Endothelial cell of umbilical vein (primary cell): ENCODE results near the gene ASIP. TPM values are rescaled to one million over a fixed set of nuclear protein-coding genes. Genes with fewer than 3 reads are reported as not detected.
"Not testable (repeated sequence)": the region's sequence is repeated elsewhere in the genome, so short reads cannot be mapped to it uniquely, and the experiment has no call there.

Experiments
- BruUV-seq: library from RNA; stranded (reverse); fragments of 400-500 nt; replicated peaks from 2 replicates; lab custom pipeline; 2021; lab: Mats Ljungman, UMichigan
- CTCF ChIA-PET: fragments of 300-600, 350-600 bp; sonication (Branson Sonifier 250); formaldehyde crosslinking; loops from one replicate; lab custom pipeline; 2021; ENCODE audit warnings: antibody characterized with exemption, inconsistent platforms; lab: Charles Lee
- POLR2A ChIA-PET: fragments of 300-600, 350-600 bp; sonication (Branson Sonifier 250); formaldehyde crosslinking; loops from one replicate; lab custom pipeline; 2021; ENCODE audit warnings: antibody characterized with exemption, inconsistent platforms; lab: Charles Lee
- DNase-seq: peaks from one replicate; pipeline ENCODE4 v3.0.0-alpha.2; 2011; ENCODE audit warnings: low read depth, low spot score
- FAIRE-seq: peaks from 2 replicates; lab custom pipeline; 2011; peaks lifted over from hg19 to GRCh38; lab: Jason Lieb, UNC
- H2AFZ ChIP-seq: 2 replicates; pipeline ENCODE4 v1.6.0; 2012; ENCODE audit warnings: low read depth, low read length, control low read depth, inconsistent platforms
- H3K27ac ChIP-seq: 2 replicates; pipeline ENCODE4 v1.5.1; 2011; ENCODE audit warnings: low read depth, mild to moderate bottlenecking, control low read depth, low read length, moderate library complexity; ENCODE audit not compliant: insufficient read depth
- H3K27me3 ChIP-seq, 2 experiments: 2 replicates each; pipeline versions ENCODE4 v1.6.0 to v1.6.1; 2011; ENCODE audit warnings: low read length in 2 of 2, mixed read lengths in 1 of 2; ENCODE audit not compliant: control insufficient read depth in 2 of 2, insufficient read depth in 2 of 2
- H3K36me3 ChIP-seq, 2 experiments: 2 replicates in 1 of 2; 3 replicates in 1 of 2; pipeline ENCODE4 v1.5.1; 2011; ENCODE audit warnings: low read length in 2 of 2, mild to moderate bottlenecking in 1 of 2, moderate library complexity in 1 of 2; ENCODE audit not compliant: control insufficient read depth in 2 of 2, insufficient read depth in 2 of 2; ENCODE audit errors: extremely low read depth in 1 of 2
- H3K4me1 ChIP-seq: 3 replicates; pipeline ENCODE4 v1.5.1; 2011; ENCODE audit warnings: mild to moderate bottlenecking, low read length; ENCODE audit not compliant: control insufficient read depth, insufficient read depth; ENCODE audit errors: extremely low read depth
- H3K4me2 ChIP-seq: 2 replicates; pipeline ENCODE4 v1.6.1; 2011; ENCODE audit warnings: low read length, control low read depth, mixed read lengths; ENCODE audit not compliant: insufficient read depth
- H3K4me3 ChIP-seq, 3 experiments: fragments of 200-600 bp in 1 of 3; sonication (generic), shearing (Covaris generic) in 1 of 3; replicated peaks in 1 of 3; 2 replicates each; pipeline ENCODE4 v1.5.1; 2011 to 2016; ENCODE audit warnings: control low read depth in 3 of 3, low read length in 3 of 3, mild to moderate bottlenecking in 2 of 3, inconsistent platforms in 1 of 3, low read depth in 1 of 3, moderate library complexity in 1 of 3; ENCODE audit not compliant: insufficient read depth in 1 of 3
- H3K79me2 ChIP-seq: 2 replicates; pipeline ENCODE4 v1.6.0; 2012; ENCODE audit warnings: low read length, inconsistent platforms; ENCODE audit not compliant: control insufficient read depth, insufficient read depth
- H3K9ac ChIP-seq: replicated peaks from 2 replicates; pipeline ENCODE3; 2011; ENCODE audit warnings: low read length, control low read depth; ENCODE audit not compliant: insufficient read depth; ENCODE audit errors: extremely low read depth
- H3K9me1 ChIP-seq: replicated peaks from 3 replicates; pipeline ENCODE4 v1.6.0; 2011; ENCODE audit warnings: mild to moderate bottlenecking, low read length; ENCODE audit not compliant: control insufficient read depth, insufficient read depth; ENCODE audit errors: extremely low read depth
- H3K9me3 ChIP-seq: replicated peaks from 2 replicates; pipeline ENCODE4 v1.5.1; 2012; ENCODE audit warnings: low read length, inconsistent platforms; ENCODE audit not compliant: control insufficient read depth, insufficient read depth
- H4K20me1 ChIP-seq: replicated peaks from 2 replicates; pipeline ENCODE3; 2011; ENCODE audit warnings: mild to moderate bottlenecking, low read length; ENCODE audit not compliant: control insufficient read depth, insufficient read depth; ENCODE audit errors: extremely low read depth
- EZH2 ChIP-seq: IDR thresholded peaks from 2 replicates; pipeline ENCODE4 v1.6.1; 2012; ENCODE audit warnings: borderline replicate concordance, low read depth, mild to moderate bottlenecking, moderate library complexity, low read length, inconsistent platforms; ENCODE audit not compliant: severe bottlenecking
- FOS ChIP-seq: IDR thresholded peaks from 2 replicates; pipeline ENCODE4 v1.6.1; 2011; ENCODE audit warnings: mild to moderate bottlenecking, low read length, moderate library complexity, borderline replicate concordance; ENCODE audit not compliant: insufficient read depth
- JUN ChIP-seq: IDR thresholded peaks from 2 replicates; pipeline ENCODE4 v1.6.1; 2011; ENCODE audit warnings: borderline replicate concordance, low read depth; ENCODE audit not compliant: insufficient read length, insufficient read depth
- POLR2A ChIP-seq: IDR thresholded peaks from 2 replicates; pipeline ENCODE4 v1.6.1; 2012; ENCODE audit warnings: low read depth, mild to moderate bottlenecking, control low read depth, low read length
- dilution Hi-C: fragments of 300-500 bp; cut with MboI; formaldehyde crosslinking; loops from one replicate; pipeline ENCODE4 v1.15.0; 2019; ENCODE audit warnings: low sequenced_read_pairs; ENCODE audit not compliant: extremely low pct_ligation_motif_present
- intact Hi-C: fragments of 100-400 bp; cut with micrococcal nuclease; formaldehyde crosslinking; loops from one replicate; pipeline ENCODE4 v1.10.0; 2022
- polyA plus RNA-seq, 4 experiments: library from polyadenylated mRNA; depleted of rRNA in 3 of 4; stranded (reverse) in 3 of 4; unstranded in 1 of 4; fragments of >200 nt; gene quantifications; 2 replicates each; pipeline versions ENCODE4 v1.2.1 to v1.2.3, GENCODE V29; 2011 to 2012; ENCODE audit warnings: missing spikeins in 1 of 4
- total RNA-seq: library from RNA; stranded (reverse); gene quantifications from 2 replicates; pipeline ENCODE4 v1.2.3, GENCODE V29; 2021

The ASIP gene
- total and polyA plus RNA-seq, 2 donors (not counting 3 experiments of a cell fraction or from before 2014, with no cell fraction given): not detected

DNA sequence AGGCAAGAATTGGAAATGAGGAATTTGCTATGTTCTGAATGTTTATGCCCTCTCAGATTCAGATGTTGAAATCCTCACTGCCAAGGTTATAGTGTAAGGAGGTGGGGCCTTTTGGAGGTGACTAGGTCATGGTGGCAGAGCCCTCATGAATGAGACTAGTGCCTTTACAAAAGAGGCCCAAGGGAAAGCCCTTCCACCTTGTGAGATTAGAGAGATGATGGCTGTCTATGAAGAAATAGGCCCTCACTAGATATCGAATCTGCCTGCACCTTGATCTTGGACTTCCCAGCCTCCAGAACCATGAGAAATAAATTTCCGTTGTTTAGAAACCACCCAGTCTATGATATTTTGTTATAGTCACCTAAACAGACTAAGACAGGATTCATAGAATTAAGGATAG, 10.4 kb downstream of the ASIP start:
- POLR2A ChIA-PET: no interaction called here
- intact Hi-C loops: no loop called here

GRCh38 chr20:34252431-34253086, 11.3 kb downstream of the ASIP start:
- not testable (repeated sequence) for FAIRE-seq, BruUV-seq

More for the DNA sequence above, 10.4 kb downstream of the ASIP start:
- no peak overlapping the region for H3K4me3 ChIP-seq
- dilution Hi-C loops: no loop called here
- no peaks in the 10 kb centered on the region for H3K79me2 ChIP-seq
- H3K36me3 ChIP-seq: no peaks in the 10 kb centered on the region
- no peaks in the 10 kb centered on the region for H3K9me3 ChIP-seq
- H3K9me1 ChIP-seq: no peaks in the 10 kb centered on the region
- H3K4me2 ChIP-seq: no peak overlapping the region
- no peak overlapping the region for H2AFZ ChIP-seq
- H3K27ac ChIP-seq: no peak overlapping the region
- CTCF ChIA-PET: no interaction called here
- TF ChIP-seq EZH2 (no peak), POLR2A (no peak), JUN (no peak), FOS (no peak)
- H4K20me1 ChIP-seq: no peaks in the 10 kb centered on the region
- no peaks in the 10 kb centered on the region for H3K4me1 ChIP-seq
- H3K27me3 ChIP-seq: peaks cover 0 to 4% of the 10 kb centered on the region in 2 experiments
- BruUV-seq: no TSS peak
- H3K9ac ChIP-seq: no peak overlapping the region
- no peak for DNase-seq
- no peak for FAIRE-seq

More at GRCh38 chr20:34252431-34253086, 11.3 kb downstream of the ASIP start:
- CTCF ChIA-PET, H3K27ac ChIP-seq, H3K9me3 ChIP-seq, intact Hi-C loops, H3K79me2 ChIP-seq, POLR2A ChIA-PET, H3K4me1 ChIP-seq, H3K4me2 ChIP-seq, H3K4me3 ChIP-seq, H3K9me1 ChIP-seq, H3K36me3 ChIP-seq, H2AFZ ChIP-seq, DNase-seq, dilution Hi-C loops, H3K9ac ChIP-seq, H4K20me1 ChIP-seq, H3K27me3 ChIP-seq: not testable (repeated sequence)
